CD4-positive, alpha-beta T cell (primary cell): ENCODE results near the gene SIN3B. TPM values are rescaled to one million over a fixed set of nuclear protein-coding genes. Genes with fewer than 3 reads are reported as not detected.

Source experiments
- ATAC-seq: fragments of 200-7000 bp; cut with Tn5 transposase; one replicate; pipeline ENCODE4 v1.10.0; 2022; ENCODE audit warnings: mild to moderate bottlenecking; ENCODE audit not compliant: poor library complexity
- CTCF ChIA-PET: fragments of 350-600 bp; sonication (Branson Sonifier 250); formaldehyde crosslinking; loops from one replicate; lab custom pipeline; 2021; ENCODE audit warnings: antibody characterized with exemption, inconsistent platforms; lab: Charles Lee
- POLR2A ChIA-PET: fragments of 350-600 bp; sonication (Branson Sonifier 250); formaldehyde crosslinking; loops from one replicate; lab custom pipeline; 2021; ENCODE audit warnings: antibody characterized with exemption, inconsistent platforms; lab: Charles Lee
- DNase-seq, 14 experiments: peaks; one replicate each; pipeline ENCODE4 v3.0.0-alpha.2; 2013 to 2020; ENCODE audit warnings: mixed read lengths in 2 of 14
- H3K27ac ChIP-seq, 2 donors: one replicate each; pipeline versions ENCODE4 v1.5.1 to v1.7.0; 2013; ENCODE audit warnings: low read length in 2 of 2, low read depth in 1 of 2, mild to moderate bottlenecking in 1 of 2
- H3K27me3 ChIP-seq, 2 experiments: 1 replicate in 1 of 2; 2 replicates in 1 of 2; pipeline versions ENCODE4 v1.6.1 to v1.7.0; 2013; ENCODE audit warnings: low read length in 2 of 2, control low read depth in 1 of 2, mild to moderate bottlenecking in 1 of 2, moderate library complexity in 1 of 2; ENCODE audit not compliant: insufficient read depth in 2 of 2, control insufficient read depth in 1 of 2
- H3K36me3 ChIP-seq: one replicate; pipeline ENCODE4 v1.6.1; 2013; ENCODE audit warnings: low read length, control low read depth; ENCODE audit not compliant: insufficient read depth
- H3K4me1 ChIP-seq: one replicate; pipeline ENCODE4 v1.6.1; 2013; ENCODE audit warnings: low read length, control low read depth; ENCODE audit not compliant: insufficient read depth
- H3K4me3 ChIP-seq: one replicate; pipeline ENCODE4 v1.5.1; 2013; ENCODE audit warnings: mild to moderate bottlenecking, low read length, moderate library complexity
- H3K9me3 ChIP-seq, 2 experiments: 1 replicate in 1 of 2; 2 replicates in 1 of 2; pipeline versions ENCODE4 v1.6.1 to v1.7.0; 2013; ENCODE audit warnings: low read length in 2 of 2, mild to moderate bottlenecking in 2 of 2, control low read depth in 1 of 2, moderate library complexity in 1 of 2; ENCODE audit not compliant: control insufficient read depth in 1 of 2, insufficient read depth in 1 of 2
- H3K27ac Mint-ChIP-seq: one replicate; pipeline ENCODE4 v1.8.0; 2020; ENCODE audit warnings: mixed read lengths
- H3K27me3 Mint-ChIP-seq: one replicate; pipeline ENCODE4 v1.8.0; 2021; ENCODE audit warnings: mixed read lengths
- H3K36me3 Mint-ChIP-seq: one replicate; pipeline ENCODE4 v1.8.0; 2021; ENCODE audit warnings: low read depth, mixed read lengths
- H3K4me1 Mint-ChIP-seq: one replicate; pipeline ENCODE4 v1.8.0; 2021; ENCODE audit warnings: low read depth, mixed read lengths
- H3K4me3 Mint-ChIP-seq: one replicate; pipeline ENCODE4 v1.8.0; 2020; ENCODE audit warnings: mild to moderate bottlenecking, mixed read lengths
- H3K9me3 Mint-ChIP-seq: one replicate; pipeline ENCODE4 v1.8.0; 2020; ENCODE audit warnings: mixed read lengths
- CTCF ChIP-seq: fragments of 200-600 bp; IDR thresholded peaks from one replicate; pipeline ENCODE4 v1.8.0; 2022; ENCODE audit warnings: antibody characterized with exemption, mild to moderate bottlenecking
- intact Hi-C, 2 experiments: fragments of 100-400 bp; cut with DNase I in 1 of 2; cut with micrococcal nuclease in 1 of 2; formaldehyde crosslinking; loops; one replicate each; pipeline versions ENCODE4 v1.15.1 to v1.9.0; 2023 to 2025; cut with DNase I, micrococcal nuclease
- total RNA-seq, 174 experiments: library from RNA in 2 of 174; stranded (reverse) in 2 of 174; gene quantifications; one replicate each; pipeline ENCODE4 v1.2.3 and lab custom pipeline; 2021 to 2026

Gene SIN3B
- total RNA-seq, 2 experiments from 2014 or later = 52.4 to 53.7 TPM

GRCh38 chr19:16899566-16900075 lies 70.4 kb downstream of the SIN3B start:
- H3K9me3 Mint-ChIP-seq = no peaks in the 10 kb centered on the region
- H3K27me3 Mint-ChIP-seq = peaks cover 27% of the 10 kb centered on the region
- peaks cover 30% of the 10 kb centered on the region for H3K4me1 ChIP-seq
- no peaks in the 10 kb centered on the region for H3K36me3 Mint-ChIP-seq
- DNase-seq (peak in 3 of 14 experiments; percentile 34 to 61 (median 52)), ATAC-seq (no peak)
- H3K4me3 Mint-ChIP-seq = peak overlapping the region; percentile 34
- H3K4me1 Mint-ChIP-seq = peaks cover 7% of the 10 kb centered on the region
- peaks cover 0 to 6% of the 10 kb centered on the region in 2 experiments for H3K9me3 ChIP-seq
- H3K27ac ChIP-seq = no peak overlapping the region
- CTCF ChIA-PET = no interaction called here
- POLR2A ChIA-PET = no interaction called here
- intact Hi-C loops = no loop called here
- no peaks in the 10 kb centered on the region for H3K27me3 ChIP-seq
- no peak overlapping the region for H3K27ac Mint-ChIP-seq
- H3K36me3 ChIP-seq = no peaks in the 10 kb centered on the region
- no peak for TF ChIP-seq CTCF
- no peak overlapping the region for H3K4me3 ChIP-seq

DNA sequence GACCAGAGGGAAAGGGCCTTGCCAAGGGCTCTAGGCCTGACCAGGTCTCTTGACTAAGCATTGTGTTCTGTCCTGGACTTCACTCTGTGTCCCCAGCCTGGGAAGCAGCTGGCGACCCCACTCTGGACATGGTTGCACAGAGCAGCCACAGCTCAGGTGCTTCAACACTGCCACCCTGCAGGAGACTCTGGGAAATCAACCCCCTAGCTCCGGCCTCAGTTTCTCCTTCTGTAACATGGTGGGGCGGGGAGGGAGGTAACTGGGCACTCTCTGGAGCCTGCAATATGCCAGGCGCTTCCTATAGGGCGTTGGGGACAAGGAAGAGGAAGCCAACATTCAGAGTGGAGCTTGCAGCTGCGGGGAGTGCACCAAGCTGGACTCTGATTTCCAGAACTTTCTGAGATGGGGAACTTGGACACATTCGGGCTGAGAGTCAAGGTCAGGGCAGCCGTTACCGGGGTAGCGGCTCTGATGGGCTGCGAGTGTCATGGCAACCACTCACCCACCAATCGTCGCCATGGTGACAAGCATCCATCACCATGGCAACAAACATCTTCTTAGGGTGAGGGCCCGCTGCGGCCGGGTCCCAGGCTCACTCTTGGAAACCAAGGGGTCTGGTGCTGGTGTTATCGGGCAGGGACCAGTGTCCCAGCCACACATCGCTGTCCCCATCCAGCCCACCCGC lies 72.4 kb downstream of the SIN3B start:
- H3K27me3 Mint-ChIP-seq = peaks cover 15% of the 10 kb centered on the region
- Histone ChIP-seq H3K9me3 (peaks cover 0 to 7% of the 10 kb centered on the region in 2 experiments), H3K36me3 (no peaks in the 10 kb centered on the region), H3K4me1 (peaks cover 24% of the 10 kb centered on the region), H3K4me3 (no peak overlapping the region), H3K27me3 (no peaks in the 10 kb centered on the region), H3K27ac (no peak overlapping the region)
- H3K36me3 Mint-ChIP-seq = no peaks in the 10 kb centered on the region
- no peak for ATAC-seq
- ChIA-PET POLR2A (no interaction called here), CTCF (no interaction called here)
- H3K4me1 Mint-ChIP-seq = peaks cover 7% of the 10 kb centered on the region
- peak in 1 of 14 experiments; percentile 18 for DNase-seq
- TF ChIP-seq CTCF = no peak
- intact Hi-C loops = no loop called here
- no peak overlapping the region for H3K4me3 Mint-ChIP-seq
- no peak overlapping the region for H3K27ac Mint-ChIP-seq
- no peaks in the 10 kb centered on the region for H3K9me3 Mint-ChIP-seq

DNA sequence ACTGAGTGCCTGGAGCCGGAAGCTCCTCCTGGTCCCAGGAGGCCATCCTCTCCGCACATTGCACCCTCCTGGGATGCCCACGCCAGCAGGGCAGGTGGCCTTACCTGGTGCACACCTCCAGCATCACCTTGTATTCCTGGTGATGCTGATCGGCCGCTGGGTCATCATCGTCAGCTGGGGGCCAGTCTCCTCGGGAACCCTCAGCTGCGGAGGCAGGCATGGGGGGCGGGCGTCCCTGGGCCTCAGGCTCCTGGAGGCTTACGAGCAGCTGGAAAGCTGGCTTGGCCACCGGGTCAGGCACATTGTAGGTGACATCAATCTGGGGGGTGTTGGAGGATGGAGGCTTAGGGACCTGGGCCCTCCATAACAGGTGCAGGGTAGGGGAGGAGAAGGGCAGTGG lies 73.3 kb downstream of the SIN3B start:
- H3K9me3 ChIP-seq = peaks cover 0 to 7% of the 10 kb centered on the region in 2 experiments
- no peak overlapping the region for H3K4me3 ChIP-seq
- Mint-ChIP-seq H3K36me3 (no peaks in the 10 kb centered on the region), H3K27ac (no peak overlapping the region), H3K27me3 (peaks cover 15% of the 10 kb centered on the region), H3K4me1 (peaks cover 7% of the 10 kb centered on the region), H3K9me3 (no peaks in the 10 kb centered on the region), H3K4me3 (no peak overlapping the region)
- H3K4me1 ChIP-seq = peaks cover 18% of the 10 kb centered on the region
- ATAC-seq = no peak
- no peak overlapping the region for H3K27ac ChIP-seq
- intact Hi-C loops = no loop called here
- ChIA-PET POLR2A (no interaction called here), CTCF (no interaction called here)
- H3K27me3 ChIP-seq = no peaks in the 10 kb centered on the region
- H3K36me3 ChIP-seq = no peaks in the 10 kb centered on the region
- DNase-seq = peak in 1 of 14 experiments; percentile 8
- TF ChIP-seq CTCF = no peak
